HuH-7.5 (cell line): ENCODE measurements around the gene ANO4.
A peak's percentile ranks its signal among the peaks of the same experiment; 100 is the strongest.
"Not testable (repeated sequence)": the region's sequence is repeated elsewhere in the genome, so short reads cannot be mapped to it uniquely, and the experiment has no call there.

Experiments used
- DNase-seq: peaks from one replicate; pipeline ENCODE4 v3.0.0; 2011; ENCODE audit warnings: low spot score

Gene ANO4

DNA sequence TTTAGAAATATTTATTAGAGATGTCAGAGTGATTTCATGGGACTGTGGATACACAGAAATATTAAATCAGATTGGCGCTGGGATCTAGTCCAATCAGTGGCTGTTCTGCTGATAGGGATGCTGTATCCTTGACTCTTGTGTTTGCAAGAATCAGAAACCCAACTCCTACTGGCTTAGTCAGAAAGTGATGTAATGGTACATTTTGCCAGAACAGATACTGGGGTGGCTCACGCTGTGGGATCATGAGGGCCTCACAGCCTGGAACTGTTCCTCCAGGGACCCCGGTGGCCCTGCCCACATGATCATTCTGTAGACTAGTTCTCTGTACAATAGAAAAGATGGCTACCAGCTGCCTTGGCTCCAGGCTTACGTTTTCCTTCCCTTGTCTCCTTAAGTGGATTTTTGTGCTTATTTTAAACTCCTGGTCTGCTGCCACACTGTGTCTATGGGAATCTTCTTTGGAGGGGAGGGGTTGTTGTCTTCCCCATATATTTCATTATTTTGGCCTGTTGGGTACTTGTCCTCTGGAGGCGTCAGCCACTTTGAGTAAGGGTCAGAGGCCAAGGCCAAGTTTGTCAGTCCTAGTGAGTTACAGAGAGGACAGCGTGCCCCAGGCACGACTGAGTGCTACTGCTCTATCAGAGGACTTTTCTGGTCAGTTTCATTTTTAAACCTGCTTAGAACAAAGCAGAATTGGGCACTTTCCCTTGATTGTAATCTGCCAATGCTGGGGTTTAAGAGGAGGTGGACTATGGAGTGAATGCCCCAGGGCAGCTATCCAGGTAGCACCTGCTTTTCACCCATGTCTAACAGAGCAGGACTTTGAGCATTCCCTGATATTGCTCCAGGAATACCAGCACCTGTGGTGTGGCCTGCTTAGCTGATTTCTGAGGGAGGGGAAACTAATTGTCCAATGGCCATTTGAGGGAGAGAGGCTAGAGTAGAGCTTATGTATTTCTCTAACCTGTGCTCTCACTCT is 251.2 kb downstream of the ANO4 start:
- no peak for DNase-seq

- no peak for DNase-seq
These were observed 253.1 kb downstream of the ANO4 start for GRCh38 chr12:101047652-101048051.

- no peak for DNase-seq
These were observed 256.1 kb downstream of the ANO4 start for GRCh38 chr12:101050631-101051030.

DNA sequence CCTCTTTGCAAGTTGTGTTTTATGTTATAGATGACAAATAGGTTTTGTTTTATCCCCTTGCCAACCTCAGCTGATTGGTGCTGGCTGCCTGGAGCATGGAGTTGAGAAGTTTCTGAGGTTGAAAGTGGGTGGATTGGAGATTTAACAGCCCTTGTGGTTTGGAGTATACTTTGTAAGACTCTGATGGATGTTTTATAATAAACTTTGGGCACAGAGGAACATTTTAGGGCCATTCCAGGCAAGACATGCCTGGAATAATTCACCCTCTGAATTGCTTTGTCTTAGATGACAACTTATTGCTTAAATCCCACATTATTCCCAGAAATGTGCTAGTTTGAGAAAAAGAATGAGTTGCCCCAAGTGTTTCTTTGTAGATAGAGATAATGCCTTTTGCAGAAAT is 256.6 kb downstream of the ANO4 start:
- no peak for DNase-seq

DNA sequence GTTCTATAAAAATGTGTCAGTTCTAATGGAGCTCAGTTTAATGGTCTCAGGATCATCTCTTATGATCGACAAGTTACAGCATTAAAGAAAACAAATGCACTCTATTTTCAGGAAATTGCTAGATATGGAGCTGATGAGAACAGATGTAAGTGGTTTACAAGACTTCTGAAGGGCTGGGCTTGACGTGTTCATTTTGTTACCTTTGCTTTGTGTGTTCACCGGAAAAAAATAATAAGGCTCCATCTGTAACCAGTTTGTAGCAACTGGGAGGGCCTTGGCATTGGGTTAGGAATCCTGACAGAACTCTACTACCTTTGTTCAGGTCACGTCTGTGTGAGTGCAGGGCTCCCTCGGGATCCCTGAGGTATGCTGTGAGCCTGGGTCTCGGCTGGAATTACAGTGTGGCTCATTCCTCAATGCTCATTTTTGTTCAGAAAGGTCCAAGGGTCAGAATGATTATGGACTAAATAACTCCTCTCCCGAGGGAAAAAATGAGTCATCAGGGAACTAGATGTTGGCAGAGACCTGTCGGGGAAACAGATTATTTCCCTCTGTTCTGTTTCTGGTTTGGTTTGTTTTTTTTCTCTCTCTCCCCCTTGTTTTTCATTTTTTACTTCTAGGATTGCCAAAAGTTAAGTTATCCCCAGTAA is 257.4 kb downstream of the ANO4 start:
- DNase-seq, result peak; percentile 52

- DNase-seq, result no peak
These were observed 258.6 kb downstream of the ANO4 start for GRCh38 chr12:101053203-101053602.

DNA sequence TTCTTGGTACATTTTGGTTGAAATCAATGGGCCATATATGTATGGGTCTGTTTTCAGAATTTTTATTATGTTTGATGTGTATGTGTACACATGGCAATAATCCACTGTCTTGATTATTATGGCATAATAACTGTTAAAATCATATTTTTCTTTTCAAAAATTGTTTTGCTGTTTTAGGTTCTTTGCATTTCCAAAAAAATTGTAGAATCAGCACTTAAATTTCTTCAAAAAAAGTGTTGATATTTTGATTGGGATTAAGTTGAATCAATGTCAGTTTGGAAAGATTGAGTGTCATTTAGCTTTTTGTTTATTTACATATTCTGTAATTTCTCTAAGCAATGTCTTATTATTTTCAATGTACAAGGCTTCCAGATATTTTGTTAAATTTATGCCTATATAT is 261.4 kb downstream of the ANO4 start:
- no peak for DNase-seq

- DNase-seq, result not testable (repeated sequence)
These were observed 267.9 kb downstream of the ANO4 start for GRCh38 chr12:101062508-101062907.

DNA sequence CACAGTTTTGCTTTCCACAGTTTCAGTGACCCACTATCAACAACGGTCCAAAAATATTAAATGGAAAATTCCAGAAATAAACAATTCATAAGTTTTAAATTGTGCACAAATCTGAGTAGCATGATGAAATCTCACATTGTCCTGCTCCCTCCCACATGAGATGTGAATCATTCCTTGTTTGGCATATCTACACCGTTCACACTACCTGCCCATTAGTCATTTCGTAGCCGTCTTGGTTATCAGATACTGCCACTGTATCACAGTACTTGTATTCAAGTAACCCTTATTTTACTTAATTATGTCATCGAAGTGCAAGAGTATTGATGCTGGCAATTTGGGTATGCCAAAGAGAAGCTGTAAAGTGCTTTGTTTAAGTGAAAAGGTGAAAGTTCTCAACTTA is 270.1 kb downstream of the ANO4 start:
- DNase-seq, result no peak

DNA sequence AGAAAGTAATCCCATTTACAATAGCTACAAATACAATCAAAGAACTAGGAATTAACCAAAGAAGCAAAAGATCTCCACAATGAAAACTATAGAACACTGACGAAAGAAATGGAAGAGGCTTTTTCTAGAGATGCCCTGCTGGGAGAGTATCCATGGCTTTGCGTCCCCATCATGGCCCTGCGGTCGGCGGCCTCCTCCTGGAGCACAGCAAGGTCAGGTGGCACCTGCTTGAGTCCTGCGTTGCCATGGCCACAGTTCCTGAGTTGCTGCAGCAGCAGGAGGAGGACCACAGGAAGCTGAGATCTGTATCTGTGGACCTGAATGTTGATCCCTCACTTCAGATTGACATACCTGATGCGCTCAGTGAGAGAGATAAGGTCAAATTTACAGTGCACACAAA is 271.9 kb downstream of the ANO4 start:
- no peak for DNase-seq

DNA sequence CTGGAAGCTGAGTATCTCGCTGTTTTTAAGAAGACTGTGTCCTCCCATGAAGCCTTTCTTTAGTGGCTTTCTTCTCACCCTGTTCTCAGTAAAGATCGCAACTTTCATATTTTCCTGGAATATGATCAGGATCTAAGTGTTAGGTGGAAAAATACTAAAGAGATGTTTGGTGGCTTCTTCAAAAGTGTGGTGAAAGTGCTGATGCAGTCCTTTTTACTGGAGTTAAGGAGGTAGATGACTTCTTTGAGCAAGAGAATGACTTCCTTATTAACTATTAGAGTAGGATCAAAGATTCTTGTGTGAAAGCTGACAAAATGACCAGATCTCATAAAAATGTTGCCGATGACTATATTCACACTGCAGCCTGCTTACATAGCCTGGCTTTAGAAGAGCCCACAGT is 273.8 kb downstream of the ANO4 start:
- DNase-seq, result no peak

GRCh38 chr12:101068836-101069235 is 274.3 kb downstream of the ANO4 start:
- no peak for DNase-seq

GRCh38 chr12:101074940-101075680 is 280.5 kb downstream of the ANO4 start:
- DNase-seq, result no peak

DNA sequence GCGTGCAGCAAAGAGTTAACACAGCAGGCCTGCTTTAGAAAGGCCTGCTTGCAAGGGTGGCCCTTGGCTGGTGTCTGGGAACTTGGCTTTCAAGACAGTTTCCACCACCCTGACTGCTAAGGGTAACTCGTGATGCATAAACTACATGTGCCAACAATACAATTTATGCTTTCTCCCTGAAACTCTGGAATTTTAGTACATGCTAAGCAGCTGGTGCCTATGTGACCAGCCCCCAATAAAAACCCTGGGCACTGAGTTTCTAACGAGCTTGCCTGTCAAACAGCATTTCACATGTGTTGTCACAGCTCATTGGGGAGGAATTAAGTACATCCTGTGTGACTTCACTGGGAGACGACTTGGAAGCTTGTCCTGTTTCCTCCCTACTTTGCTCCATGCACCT is 282.3 kb downstream of the ANO4 start:
- no peak for DNase-seq

DNA sequence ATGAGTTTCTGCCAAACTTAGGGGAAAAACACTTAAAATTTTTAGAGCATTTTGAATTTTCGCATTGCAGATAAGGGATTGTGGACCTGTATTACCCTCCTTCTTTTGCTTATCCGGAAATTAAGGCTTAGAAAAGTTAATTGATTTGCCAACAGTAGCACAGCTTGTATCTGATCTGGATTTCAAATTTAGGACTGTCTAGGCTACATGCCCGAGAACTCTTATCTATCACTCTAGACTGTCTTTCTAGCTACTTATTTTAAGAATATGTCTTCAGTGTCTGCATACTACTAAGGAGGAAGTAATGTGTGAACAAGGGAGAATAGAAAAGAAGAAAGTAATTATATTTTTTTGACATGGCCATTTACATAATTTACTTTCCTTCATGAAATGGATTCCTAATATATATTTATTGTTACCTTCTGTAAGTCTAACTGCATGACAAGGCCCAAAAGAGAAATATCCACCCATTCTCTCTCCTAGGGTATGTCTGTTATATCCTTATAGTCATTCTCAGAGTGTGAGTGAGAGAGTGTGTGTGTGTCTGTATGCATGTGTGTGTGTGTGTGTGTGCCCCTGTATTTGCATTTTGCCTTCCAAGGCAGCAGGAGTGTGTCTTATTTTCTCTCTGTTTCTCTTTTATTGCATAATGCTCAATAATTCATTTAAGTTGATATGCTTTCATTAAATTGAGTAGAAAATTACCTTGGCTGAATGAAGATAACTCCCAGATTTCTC is 283.4 kb downstream of the ANO4 start:
- DNase-seq, result no peak

DNA sequence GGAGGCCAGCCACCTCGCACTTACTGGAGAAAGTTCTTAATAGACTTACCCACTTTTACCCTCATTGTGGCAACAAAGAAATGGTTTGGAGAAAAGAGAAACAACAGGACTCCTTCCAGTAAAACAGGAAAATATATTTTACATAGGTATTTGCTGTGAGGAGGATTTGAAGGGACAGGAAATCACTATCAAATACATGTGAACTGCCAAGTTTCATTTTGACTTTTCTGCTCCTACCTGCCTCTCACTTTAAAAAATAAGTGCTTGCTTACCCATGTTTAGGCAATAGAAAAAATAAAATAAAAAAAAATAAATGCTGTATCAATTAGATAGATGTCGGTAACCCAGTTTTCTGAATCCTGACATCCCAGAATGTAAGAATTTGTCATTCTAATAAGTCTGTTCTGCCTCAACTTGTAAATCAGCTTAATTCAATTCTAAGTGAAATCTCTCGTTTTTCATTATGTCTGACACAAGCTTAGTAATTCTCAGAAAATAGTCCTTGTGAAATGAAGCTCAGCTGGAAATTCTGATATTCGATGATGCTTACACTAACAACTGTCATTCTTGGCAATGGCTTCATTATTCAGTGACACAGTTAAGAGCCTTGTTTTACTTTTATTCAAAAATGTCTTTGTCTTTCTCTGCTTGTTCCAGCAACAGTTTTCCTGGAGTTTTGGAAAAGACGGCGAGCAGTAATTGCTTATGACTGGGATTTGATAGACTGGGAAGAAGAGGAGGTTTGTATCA is 284.1 kb downstream of the ANO4 start:
- DNase-seq, result no peak

DNA sequence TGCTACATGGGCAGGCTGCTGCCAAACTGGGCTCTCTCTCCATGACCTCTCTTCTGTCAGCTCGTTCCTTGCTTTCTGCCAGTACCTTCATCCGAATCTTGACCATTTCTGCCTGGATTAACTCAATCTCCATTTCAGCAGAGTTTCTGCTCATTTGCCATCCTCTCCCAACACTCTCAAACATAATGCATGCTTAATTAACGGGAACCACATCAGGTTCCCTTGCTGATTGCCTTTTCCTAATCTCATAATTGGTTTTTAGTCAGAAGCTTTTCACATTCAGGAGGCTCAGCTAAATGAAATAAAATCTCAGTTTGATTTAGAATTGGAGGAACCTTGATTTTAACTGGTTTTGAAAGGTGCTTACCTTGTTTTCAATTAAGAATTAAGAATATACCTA is 288.1 kb downstream of the ANO4 start:
- DNase-seq, result no peak

DNA sequence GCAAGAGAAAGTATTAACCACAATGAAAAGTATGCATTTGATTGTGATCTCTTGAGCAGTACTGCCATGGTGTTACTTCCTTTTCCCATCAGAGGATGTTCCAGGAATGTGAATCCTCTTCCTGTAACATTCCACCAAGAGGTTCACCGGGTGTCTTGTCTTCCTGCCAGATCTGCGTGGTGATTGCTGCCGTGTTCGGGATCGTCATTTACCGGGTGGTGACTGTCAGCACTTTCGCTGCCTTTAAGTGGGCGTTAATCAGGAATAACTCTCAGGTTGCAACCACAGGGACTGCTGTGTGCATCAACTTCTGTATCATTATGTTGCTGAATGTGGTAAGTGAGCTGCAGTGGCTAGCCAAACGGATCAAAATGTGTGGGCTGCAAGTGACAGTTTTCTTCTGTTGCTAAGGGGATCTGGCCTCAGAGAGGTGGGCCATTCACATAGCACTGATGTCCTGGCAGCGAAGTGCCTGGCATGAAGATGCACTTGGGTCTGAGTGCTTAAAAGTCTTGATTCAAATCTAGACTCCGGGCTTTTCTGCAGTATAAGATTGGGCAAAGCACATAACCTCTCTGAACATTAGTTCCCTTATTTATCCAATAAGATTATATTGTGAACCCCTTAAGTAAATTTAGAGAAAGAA is 292.0 kb downstream of the ANO4 start:
- no peak for DNase-seq

DNA sequence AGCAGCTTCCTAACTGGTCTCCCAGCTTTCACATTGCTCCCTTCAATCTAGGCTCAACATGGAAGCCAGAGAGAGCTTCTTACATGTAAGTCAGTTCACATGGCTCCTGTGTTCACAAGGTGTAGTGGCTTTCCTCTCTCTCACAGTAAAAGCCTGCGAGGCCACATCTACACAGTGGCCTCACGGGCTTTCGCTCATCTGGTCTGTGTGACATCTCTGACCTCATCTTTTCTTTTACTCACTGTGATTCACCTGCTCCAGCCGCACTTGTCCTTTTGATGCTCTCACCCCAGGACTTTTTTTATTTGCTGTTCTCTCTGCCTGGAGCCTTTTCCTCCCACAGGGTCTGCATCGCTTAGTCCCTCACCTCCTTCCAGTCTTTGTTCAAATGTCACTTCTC is 293.3 kb downstream of the ANO4 start:
- DNase-seq, result no peak

DNA sequence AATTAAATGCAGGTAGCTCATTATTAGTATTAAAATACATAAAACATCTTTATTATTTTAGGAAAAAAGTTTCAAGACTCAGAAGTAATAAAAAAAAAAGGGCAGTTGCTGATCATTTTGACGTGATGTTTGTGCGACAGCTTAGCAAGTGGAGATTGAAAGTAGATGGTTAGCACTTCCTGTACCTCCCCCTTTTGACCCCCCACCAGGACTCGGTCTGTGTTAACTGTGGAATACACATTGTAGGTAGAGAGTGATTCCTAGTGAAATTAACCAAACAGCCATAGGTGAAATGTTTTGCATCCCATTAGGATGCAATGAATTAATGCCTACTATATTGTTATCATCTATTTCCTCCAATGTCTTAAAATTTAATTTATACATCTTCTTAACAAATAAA is 294.7 kb downstream of the ANO4 start:
- no peak for DNase-seq

- not testable (repeated sequence) for DNase-seq
These were observed 295.6 kb downstream of the ANO4 start for GRCh38 chr12:101090222-101090621.
